HG03060 (cell line): ENCODE results near the gene CLEC20A.

Experiments used
- ATAC-seq: cut with Tn5 transposase; IDR thresholded peaks from one replicate; pipeline ENCODE4 v1.9.1; 2021; ENCODE audit warnings: low read depth, moderate number of reproducible peaks; ENCODE audit not compliant: unreplicated experiment

CLEC20A gene

DNA sequence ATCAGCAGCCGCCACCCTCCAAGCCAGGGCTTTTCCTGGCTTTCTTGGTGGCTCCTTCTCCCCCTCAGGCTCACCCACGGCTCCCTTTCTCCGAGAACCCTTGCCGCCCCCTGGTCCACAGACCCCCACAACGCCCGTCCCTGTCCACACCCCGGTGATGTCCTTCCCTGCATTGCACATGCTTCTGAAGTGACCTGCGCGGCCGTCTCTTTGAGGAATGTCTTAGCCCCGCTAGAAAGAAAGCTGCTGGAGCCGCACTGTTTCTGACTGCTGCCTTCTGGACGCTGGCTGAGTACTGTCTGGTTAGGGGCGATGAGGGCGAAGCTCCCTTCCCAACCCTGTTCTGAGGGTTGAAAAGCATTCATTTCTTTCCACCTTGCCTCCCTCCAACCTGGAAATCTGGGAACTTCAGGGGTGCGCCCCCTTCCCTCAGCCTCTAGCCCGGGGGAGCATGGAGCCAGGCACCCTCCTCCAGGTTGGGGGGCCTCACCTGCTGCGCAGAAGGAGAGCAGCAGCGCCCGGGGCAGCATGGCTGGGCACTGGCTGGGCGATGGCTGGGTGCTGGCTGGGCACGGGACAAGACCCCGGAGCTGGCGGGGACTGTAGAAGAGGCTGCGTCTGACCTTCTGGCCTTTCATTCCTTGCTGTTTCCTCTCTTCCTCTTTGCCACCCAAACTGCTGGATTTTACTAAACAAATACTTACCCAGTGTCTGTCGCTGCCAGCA lies at the start of gene CLEC20A:
TSS of gene CLEC20A (minus strand) at position 555 of the 726 bp plus-strand sequence. CDS start at position 530, 25 bp downstream.
- no peak for ATAC-seq

DNA sequence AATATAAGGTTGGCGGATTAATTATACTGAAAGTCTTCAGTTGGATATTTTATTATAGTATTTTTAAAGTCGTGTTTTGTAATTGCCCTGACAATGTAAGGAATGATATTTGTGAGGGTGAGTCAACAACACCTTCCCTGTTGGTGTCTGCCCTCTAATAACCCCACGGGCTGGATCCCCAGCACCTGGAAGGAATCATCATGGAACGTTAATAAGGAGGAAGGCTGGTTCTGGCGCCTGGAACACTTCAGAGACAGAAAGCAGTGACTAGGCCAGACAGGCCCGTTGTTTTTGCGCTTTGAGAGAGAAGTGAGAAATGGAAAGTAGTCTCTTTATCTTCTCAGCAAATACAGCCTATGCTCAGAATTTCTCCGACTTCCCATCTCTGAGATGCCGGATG lies 47.8 kb upstream of the CLEC20A start:
- ATAC-seq = no peak

DNA sequence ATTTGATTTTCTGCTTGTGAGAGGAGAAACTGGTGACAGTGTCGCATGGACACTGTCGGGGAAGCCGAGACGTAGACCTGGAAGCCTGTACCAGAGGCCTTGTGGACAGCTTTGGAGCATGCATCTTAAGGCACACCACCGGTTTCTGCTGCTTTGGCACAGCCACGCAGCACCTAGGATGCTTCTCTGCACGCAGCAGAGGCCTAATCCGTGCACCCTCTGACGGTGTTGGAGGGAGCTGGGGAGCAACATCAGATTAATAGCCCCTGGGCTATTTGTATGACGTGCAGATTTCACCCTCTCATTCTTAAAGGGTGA lies 46.5 kb upstream of the CLEC20A start:
- peak; percentile 23 for ATAC-seq

GRCh38 chr1:178542554-178543289 lies 46.0 kb upstream of the CLEC20A start:
- ATAC-seq = peak; percentile 34

GRCh38 chr1:178541829-178542553 lies 45.2 kb upstream of the CLEC20A start:
- no peak for ATAC-seq

GRCh38 chr1:178541379-178541778 lies 44.6 kb upstream of the CLEC20A start:
- ATAC-seq = no peak

- ATAC-seq = no peak
These were observed 43.9 kb upstream of the CLEC20A start for GRCh38 chr1:178540646-178541045.

DNA sequence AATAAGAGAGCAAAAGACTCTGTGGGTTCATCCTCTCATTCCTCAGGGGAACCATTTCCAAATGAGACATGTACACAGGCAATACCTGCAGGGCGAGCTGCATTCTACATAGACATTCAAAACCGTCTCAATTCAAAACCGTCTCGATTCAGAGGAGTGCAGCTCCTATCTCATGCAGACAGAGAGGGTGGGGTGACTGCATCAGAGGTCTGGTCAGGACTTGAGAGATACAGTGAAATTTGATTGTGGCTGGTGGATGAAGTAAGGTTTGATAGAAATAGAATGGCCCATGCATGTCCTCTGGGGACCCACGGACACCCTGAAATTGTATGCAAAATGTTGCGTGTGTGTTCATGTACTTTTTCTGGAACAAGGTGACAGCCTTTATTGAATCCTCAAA lies 43.4 kb upstream of the CLEC20A start:
- no peak for ATAC-seq

DNA sequence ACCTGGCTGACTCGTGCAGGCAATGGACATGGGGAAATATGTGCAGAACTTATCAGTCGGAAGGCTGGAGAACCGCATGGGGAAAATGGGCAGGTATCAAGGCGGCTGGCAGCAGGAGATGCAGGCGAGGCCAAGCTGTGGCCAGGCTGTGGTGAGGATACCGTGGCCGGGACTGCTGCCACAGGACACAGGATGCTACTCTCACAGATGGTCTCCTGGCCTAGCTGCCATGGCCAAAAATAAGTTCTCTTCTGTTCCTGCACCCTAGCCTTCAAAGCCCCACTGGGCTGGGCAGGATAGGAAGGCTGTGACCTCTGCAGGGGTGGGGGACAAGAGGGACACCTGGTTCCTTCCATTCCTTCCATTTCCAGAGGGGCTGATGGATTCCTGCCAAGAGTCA lies 42.5 kb upstream of the CLEC20A start:
- ATAC-seq = no peak

DNA sequence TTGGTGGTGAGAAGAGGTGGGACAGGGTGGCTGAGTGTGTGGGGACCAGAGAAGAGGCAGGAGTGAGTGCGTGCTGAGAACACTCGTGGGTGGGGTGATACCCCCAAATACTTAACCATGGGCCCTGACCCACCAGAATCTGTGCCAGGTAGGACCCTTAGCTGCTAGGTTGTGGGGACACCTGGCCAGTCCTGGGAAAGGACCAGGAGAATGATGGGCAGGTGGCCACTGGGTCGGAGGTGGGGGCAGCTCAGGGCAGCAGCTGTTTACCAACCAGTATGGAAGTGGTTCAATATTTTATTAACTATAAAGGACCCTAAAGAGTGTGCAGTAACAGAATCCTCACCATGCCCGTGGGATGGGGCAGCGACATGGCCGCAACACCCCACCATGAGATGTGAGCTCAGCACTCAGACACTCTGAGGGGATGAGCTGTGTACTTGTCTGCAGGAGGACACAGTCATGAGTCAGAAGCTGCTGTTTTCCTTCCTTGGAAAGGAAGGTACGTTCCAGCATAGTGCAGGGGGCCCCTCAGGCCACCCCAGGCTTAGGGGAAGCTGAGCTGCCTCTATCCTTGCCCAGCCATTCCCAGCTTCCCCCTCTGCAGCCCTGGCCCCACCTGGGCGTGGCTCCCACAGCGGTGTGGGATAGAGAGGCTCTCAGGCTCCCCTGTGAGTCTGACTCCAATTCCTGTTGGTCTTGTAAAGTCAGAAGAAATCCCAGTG lies 41.6 kb upstream of the CLEC20A start:
- ATAC-seq = no peak

- ATAC-seq = no peak
These were observed 40.8 kb upstream of the CLEC20A start for GRCh38 chr1:178537382-178538090.

- no peak for ATAC-seq
These were observed 40.1 kb upstream of the CLEC20A start for GRCh38 chr1:178536844-178537371.

GRCh38 chr1:178536329-178536728 lies 39.6 kb upstream of the CLEC20A start:
- no peak for ATAC-seq

DNA sequence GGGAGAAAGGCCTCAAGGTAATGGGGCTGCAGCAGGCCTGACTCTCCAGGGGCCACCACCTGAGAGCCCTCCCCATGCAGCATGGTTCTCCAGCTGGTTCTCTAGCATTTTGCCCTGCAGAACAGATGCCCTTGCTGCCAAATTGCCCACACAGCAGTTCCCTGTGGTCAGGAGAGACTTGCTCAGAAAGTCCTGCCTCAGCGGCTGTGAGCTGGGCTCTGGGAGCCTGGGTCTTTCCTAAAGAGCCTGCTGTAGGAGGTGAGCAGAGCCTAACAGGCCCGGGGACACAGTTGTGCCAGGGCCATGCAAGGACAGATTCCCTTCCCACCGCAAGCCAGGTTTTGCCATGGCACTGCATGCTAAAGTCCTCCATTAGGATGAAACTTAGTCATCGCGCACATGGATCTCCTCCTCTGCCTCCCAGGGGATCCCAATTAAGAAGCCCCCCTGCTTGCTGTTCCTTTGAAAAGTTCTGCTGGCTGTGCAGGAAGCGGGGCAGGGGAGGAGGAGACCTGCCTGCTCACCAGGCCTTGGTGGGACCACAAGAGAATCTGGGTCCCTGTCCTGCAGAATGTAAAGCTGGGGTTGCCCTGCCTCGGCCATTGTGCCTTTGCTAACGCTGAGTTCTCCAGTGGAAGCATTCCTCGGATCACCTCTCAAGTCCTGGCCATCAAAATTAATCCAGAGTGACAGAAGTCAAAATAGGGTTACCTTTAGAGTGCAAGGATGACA lies 37.5 kb upstream of the CLEC20A start:
- no peak for ATAC-seq

GRCh38 chr1:178533121-178533946 lies 36.6 kb upstream of the CLEC20A start:
- ATAC-seq = no peak

GRCh38 chr1:178532392-178532791 lies 35.6 kb upstream of the CLEC20A start:
- no peak for ATAC-seq

DNA sequence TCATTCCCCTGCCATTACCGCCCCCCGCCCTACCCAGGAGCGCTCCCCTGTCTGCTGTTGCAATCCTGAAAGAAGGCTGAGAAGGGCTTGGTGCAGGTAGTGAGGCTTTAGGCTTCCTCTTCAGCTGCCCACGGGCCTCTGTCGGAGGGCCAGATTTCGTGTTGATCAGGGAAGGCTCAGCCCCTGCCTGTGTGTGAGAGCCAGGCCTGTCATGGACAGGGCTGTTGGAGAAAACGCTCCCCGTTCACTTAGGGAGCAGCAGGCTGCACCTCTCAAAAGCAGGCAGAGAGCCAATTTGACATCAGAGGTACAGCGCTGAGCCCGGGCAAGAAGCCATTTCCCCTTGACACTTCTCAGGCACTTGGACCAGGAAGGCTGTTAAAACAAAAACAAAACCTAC lies 35.1 kb upstream of the CLEC20A start:
- no peak for ATAC-seq

GRCh38 chr1:178530502-178530901 lies 33.7 kb upstream of the CLEC20A start:
- no peak for ATAC-seq

GRCh38 chr1:178530037-178530402 lies 33.3 kb upstream of the CLEC20A start:
- ATAC-seq = no peak
